Activated T-helper 2 cell treated with anti-CD3 and anti-CD28 coated beads, Interferon-gamma antibody, Interleukin-2, Interleukin-4, amounts not matched to agents 10 μg/mL and 5 μg/mL and 100 μg/mL, durations not matched to agents 14 hours and 24 hours and 36 hours (primary cell): ENCODE results near the gene HSPG2. TPM values are rescaled to one million over a fixed set of nuclear protein-coding genes. Genes with fewer than 3 reads are reported as not detected.

ENCODE experiments used
- DNase-seq: peaks from one replicate; pipeline ENCODE4 v3.0.0; 2021; ENCODE audit warnings: low spot score
- H3K27ac Mint-ChIP-seq: one replicate; pipeline ENCODE4 v1.8.0; 2021; ENCODE audit warnings: mixed read lengths
- H3K27me3 Mint-ChIP-seq: one replicate; pipeline ENCODE4 v1.8.0; 2021; ENCODE audit warnings: low read depth, mixed read lengths
- H3K36me3 Mint-ChIP-seq: one replicate; pipeline ENCODE4 v1.8.0; 2021; ENCODE audit warnings: low read depth, mixed read lengths
- H3K4me1 Mint-ChIP-seq: one replicate; pipeline ENCODE4 v1.8.0; 2021; ENCODE audit warnings: low read depth, mixed read lengths
- H3K4me3 Mint-ChIP-seq: one replicate; pipeline ENCODE4 v1.8.0; 2021; ENCODE audit warnings: low read depth, mild to moderate bottlenecking, moderate library complexity, mixed read lengths
- H3K9me3 Mint-ChIP-seq: one replicate; pipeline ENCODE4 v1.8.0; 2021; ENCODE audit warnings: mixed read lengths
- intact Hi-C: fragments of 100-400 bp; cut with micrococcal nuclease; formaldehyde crosslinking; loops from one replicate; pipeline ENCODE4 v1.15.1; 2023
- total RNA-seq: library from RNA; stranded (reverse); gene quantifications from 2 replicates; pipeline ENCODE4 v1.2.3, GENCODE V29; 2022

HSPG2 gene
- total RNA-seq, 1 donor from 2014 or later: 4.1 TPM

DNA sequence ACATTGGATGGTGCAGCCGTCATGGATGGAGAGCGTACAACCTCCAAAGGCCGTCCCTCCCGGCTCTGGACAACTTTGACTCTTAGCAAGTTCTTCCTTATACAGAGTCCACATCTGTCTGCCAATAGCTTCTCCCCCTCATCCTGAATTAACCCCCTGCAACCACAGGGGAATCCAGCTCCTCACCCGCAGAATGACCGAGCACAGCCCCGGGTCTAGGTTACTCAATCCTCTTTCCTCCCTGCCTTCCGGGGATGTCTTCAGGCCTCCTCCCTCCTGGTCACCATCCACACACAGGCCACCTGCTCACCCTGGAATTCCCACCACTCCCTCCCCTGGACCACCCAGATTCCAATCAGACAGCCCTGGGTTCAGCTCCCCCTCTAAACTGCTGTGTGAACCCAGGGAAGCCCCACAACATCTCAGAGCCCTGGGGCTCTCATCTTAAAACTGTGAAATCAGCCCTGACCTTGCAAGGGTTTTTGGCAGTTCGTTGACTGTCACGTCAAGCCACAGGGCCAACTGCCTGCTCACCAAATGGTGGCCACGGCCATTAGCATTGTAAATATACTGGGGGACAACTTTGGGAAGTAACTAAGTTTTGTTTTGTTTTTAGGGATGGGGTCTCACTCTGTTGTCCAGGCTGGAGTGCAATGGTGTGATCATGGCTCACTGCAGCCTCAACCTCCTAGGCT is 54.2 kb downstream of the HSPG2 start:
- Mint-ChIP-seq H3K27me3 (no peaks in the 10 kb centered on the region), H3K27ac (no peak overlapping the region), H3K4me3 (no peak overlapping the region), H3K9me3 (no peaks in the 10 kb centered on the region), H3K36me3 (no peaks in the 10 kb centered on the region), H3K4me1 (no peaks in the 10 kb centered on the region)
- intact Hi-C loops: no loop called here
- no peak for DNase-seq

DNA sequence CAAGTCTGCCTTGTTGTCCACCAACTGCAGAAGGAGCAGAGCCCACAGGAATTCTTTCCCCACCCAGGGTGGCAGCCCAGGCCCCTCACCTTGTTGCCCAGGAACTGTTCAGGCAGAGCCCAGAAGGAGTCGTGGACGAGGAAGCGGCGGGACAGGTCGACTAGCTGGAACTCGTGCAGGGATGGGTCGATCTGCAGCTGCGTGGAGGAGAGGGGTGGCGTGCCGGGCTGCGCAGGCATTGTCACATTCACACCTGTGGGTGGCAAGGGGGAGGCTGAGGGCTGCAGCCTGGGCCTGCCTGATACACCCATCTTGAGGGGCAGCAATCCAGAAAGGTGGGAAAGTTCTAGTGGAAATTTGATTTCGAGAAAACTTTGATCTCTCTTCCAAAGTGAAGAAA is 55.9 kb downstream of the HSPG2 start:
- Mint-ChIP-seq H3K4me3 (no peak overlapping the region), H3K9me3 (no peaks in the 10 kb centered on the region), H3K27me3 (no peaks in the 10 kb centered on the region), H3K27ac (no peak overlapping the region), H3K36me3 (no peaks in the 10 kb centered on the region), H3K4me1 (no peaks in the 10 kb centered on the region)
- DNase-seq: no peak
- intact Hi-C loops: no loop called here

DNA sequence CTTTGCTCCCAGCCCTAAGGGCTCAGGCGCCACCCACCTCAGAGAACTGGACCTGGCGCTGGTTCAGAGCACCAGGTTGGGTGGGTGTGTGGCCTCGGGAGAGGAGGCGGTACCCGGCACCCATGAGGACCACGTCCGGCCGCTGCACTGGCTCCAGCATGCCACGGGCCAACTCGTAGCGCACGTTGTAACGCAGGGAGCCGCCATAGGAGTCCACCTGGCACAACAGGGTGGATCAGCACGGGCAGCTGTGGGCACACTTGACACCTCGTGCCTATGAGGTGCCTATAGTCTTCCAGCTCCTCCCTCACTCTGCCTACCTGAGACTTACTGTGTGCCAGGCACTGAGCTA is 56.5 kb downstream of the HSPG2 start:
- Mint-ChIP-seq H3K27me3 (no peaks in the 10 kb centered on the region), H3K4me3 (no peak overlapping the region), H3K36me3 (no peaks in the 10 kb centered on the region), H3K27ac (no peak overlapping the region), H3K4me1 (no peaks in the 10 kb centered on the region), H3K9me3 (no peaks in the 10 kb centered on the region)
- intact Hi-C loops: no loop called here
- DNase-seq: no peak

DNA sequence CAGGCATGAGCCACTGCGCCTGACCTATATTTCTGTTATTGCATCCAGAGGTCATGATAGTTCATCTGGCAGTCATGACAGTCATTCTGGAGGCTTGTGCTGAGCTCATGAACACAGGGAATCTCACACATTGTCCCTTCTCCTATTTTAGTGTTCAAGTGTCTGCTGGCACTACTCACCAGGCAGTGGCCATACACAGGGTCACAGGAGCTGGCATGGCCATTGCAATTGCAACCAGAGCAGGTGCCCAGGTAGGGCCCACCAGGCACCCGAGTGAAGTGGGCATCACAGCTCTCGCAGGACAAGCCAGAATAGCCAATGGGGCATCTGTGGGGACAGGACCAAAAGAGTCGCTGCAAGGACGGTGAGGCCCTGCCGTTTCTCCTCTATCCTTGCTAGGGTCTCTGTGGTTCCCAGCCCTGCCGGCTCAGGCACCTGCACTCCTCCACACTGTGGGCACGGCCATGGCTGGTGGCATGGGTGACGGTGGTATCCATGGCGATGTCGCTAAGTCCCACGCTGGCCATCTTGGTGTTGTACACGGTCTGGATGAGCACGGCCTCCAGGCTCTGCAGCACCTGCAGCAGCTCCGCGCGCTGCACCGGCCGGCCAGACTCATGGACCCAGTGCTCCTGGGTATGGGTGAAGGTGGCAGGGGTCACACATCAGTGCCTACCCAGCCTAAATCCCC is 57.0 kb downstream of the HSPG2 start:
- Mint-ChIP-seq H3K36me3 (no peaks in the 10 kb centered on the region), H3K4me1 (no peaks in the 10 kb centered on the region), H3K9me3 (no peaks in the 10 kb centered on the region), H3K27me3 (no peaks in the 10 kb centered on the region), H3K27ac (no peak overlapping the region), H3K4me3 (no peak overlapping the region)
- intact Hi-C loops: no loop called here
- DNase-seq: no peak

DNA sequence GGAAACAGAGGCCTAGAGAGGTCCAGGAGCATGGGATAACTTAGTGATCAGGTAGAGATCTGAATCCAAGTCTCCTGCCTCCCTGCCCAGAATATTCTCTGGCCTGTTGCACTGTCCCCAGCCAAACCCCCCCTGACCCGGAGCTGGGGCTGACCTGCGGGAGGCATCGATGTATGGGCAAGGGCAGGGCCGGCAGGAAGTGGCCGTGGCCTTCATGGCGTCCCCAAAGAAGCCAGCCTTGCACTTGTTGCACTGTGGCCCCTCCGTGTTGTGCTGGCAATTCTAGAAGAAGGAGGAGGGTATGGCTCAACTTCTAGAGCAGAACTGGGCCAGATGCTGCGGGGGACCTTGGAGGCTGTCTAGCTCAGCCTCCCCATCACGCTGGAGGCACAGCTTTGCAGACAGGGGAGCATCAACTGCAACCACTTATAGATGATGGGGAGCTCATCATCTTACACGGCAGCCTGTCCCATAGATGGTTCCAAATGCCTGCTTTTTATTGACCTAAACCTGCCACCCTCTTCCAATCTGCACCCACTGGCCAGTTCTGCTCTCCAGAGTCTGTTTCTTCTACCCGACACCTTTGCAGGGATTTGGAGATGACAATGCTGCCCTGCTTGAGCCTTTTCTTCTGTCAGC is 58.2 kb downstream of the HSPG2 start:
- Mint-ChIP-seq H3K27me3 (no peaks in the 10 kb centered on the region), H3K9me3 (no peaks in the 10 kb centered on the region), H3K4me1 (no peaks in the 10 kb centered on the region), H3K4me3 (no peak overlapping the region), H3K36me3 (no peaks in the 10 kb centered on the region), H3K27ac (no peak overlapping the region)
- no peak for DNase-seq
- intact Hi-C loops: no loop called here

DNA sequence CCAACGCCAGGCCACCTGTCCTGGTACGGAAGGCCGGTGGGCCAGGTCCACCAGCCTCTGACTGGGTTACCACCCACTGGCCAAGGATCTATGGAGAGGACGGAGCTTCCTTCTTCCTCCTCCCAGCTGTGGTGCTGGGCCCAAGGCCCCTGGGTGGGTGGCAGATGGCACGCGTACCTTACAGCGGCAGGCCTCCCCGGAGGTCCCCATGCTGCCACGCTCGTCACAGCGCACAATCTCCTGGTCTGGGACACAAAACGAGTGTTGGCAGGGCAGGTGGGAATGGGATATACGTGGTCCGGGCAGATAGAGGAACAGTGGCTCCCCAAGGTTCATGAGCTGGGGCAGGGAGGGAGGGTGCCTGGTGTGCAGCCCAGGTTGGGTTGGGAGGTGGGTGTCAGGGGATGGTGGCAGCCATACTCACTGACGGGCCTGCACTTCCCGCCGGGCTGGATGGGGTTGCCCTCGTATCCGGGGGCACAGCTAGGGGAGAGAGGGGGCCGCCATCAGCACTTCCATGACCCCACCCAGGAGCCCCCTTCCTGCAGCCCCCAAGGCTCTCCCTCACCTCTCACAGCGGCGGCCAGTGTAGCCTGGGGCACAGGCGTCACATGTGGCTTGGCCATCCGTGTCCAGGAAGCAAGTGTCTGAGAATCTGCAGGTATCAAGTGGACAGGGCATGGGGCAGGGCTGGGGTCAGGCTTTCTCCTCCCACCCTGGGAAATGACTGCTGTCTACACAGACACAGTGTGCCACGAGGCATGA is 58.9 kb downstream of the HSPG2 start:
- Mint-ChIP-seq H3K36me3 (no peaks in the 10 kb centered on the region), H3K4me1 (no peaks in the 10 kb centered on the region), H3K4me3 (no peak overlapping the region), H3K9me3 (no peaks in the 10 kb centered on the region), H3K27me3 (no peaks in the 10 kb centered on the region), H3K27ac (no peak overlapping the region)
- DNase-seq: no peak
- intact Hi-C loops: no loop called here

DNA sequence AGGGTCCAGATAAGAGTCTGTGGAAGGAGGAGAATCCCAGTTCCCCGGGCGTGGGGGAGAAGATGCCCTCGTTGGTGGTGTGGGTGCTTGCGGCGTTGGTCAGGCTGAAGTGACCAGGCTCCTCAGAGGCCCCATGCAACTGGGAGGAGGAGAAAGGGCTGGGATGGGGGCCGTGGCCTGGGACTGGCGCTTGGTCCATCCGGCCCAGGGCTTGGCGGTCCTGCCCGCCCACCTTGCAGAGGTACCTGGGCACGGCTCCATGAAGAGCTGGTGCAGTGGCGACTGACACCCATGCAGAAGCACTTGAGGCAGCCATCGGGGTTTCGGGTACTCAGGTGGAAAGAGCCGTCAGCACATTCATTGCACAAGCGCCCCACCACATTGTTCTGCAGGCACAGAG is 60.8 kb downstream of the HSPG2 start:
- Mint-ChIP-seq H3K4me3 (no peak overlapping the region), H3K27ac (no peak overlapping the region), H3K36me3 (no peaks in the 10 kb centered on the region), H3K4me1 (no peaks in the 10 kb centered on the region), H3K27me3 (no peaks in the 10 kb centered on the region), H3K9me3 (no peaks in the 10 kb centered on the region)
- intact Hi-C loops: no loop called here
- DNase-seq: no peak

DNA sequence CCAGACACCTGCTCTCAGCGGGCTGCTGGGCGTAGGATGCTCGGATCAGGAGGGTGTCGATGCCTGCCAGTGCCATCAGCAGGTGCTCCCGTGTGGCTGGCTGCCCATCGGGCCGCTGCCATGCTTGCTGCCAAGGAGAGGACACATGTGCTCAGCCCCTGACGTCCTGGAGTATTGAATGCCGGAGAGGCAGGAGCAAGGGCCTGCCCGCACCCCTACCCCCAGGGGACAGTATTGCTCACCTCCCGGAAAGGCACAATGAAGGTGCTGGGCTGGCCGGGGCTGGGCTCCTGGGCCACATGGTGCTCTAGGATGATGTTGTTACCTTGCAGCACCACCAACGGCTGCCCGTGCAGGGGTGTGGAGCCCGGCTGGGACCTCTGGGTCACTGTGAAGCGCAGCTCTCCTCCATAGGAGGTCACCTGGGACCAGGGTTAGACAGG is 61.5 kb downstream of the HSPG2 start:
- Mint-ChIP-seq H3K4me1 (no peaks in the 10 kb centered on the region), H3K4me3 (no peak overlapping the region), H3K36me3 (no peaks in the 10 kb centered on the region), H3K9me3 (no peaks in the 10 kb centered on the region), H3K27me3 (no peaks in the 10 kb centered on the region), H3K27ac (no peak overlapping the region)
- no peak for DNase-seq
- intact Hi-C loops: no loop called here

DNA sequence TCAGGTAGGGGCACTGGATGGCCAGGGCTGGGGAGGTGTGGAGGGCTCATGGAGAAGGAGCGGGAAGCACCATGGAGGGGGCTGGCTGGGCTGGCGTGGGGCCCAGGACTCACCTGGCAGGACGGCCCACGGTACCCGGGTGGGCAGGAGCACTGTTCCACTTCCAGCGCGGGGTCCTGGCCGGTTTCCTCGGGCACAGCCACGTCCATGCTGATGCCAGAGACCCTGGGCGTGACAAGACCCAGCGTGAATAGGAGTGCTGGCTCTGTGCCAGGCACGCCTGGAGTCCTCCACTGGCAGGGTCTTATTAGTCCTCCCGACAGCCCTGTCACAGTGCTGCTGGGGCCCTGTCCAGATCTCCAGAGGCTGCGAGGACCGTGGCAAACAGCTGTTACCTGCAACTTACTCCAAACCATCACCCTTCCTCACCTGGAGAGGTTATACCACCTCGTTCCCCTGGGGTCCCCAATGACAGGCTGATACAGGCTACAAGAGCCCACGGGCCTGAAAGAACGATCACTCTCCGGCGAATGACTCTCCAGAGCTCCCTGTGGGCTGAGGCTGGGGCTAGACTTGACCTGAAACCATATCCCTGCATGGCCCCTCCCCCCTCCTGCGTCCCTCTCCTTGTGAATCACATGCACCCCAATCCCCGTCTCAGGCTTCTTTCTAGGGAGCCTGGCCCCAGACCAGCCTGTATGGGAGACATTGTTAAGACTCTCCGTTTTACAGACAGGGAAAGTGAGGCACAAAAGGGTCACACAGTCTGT is 62.1 kb downstream of the HSPG2 start:
- Mint-ChIP-seq H3K4me3 (no peak overlapping the region), H3K36me3 (no peaks in the 10 kb centered on the region), H3K9me3 (no peaks in the 10 kb centered on the region), H3K4me1 (no peaks in the 10 kb centered on the region), H3K27me3 (no peaks in the 10 kb centered on the region), H3K27ac (no peak overlapping the region)
- intact Hi-C loops: no loop called here
- DNase-seq: no peak

DNA sequence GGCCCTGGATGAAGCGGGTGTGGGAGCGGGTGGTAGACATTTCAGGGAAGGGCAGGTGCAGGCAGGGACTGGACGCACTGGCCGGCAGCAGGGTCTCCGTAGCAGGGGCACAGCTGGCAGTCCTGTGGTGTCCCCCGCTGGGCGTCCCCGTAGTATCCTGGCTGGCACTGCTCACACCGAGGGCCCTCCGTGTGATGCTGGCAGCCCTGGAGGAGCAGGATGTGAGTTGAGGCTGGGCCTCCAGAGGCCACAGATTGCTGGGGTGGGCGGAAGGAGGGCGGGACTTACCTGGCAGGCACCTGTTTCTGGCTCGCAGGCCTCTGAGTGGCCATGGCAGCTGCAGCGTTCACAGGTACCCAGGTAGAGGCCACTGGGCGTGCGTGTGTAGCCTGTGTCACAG is 62.8 kb downstream of the HSPG2 start:
- Mint-ChIP-seq H3K27ac (no peak overlapping the region), H3K27me3 (no peaks in the 10 kb centered on the region), H3K4me3 (no peak overlapping the region), H3K9me3 (no peaks in the 10 kb centered on the region), H3K36me3 (no peaks in the 10 kb centered on the region), H3K4me1 (no peaks in the 10 kb centered on the region)
- intact Hi-C loops: no loop called here
- no peak for DNase-seq

DNA sequence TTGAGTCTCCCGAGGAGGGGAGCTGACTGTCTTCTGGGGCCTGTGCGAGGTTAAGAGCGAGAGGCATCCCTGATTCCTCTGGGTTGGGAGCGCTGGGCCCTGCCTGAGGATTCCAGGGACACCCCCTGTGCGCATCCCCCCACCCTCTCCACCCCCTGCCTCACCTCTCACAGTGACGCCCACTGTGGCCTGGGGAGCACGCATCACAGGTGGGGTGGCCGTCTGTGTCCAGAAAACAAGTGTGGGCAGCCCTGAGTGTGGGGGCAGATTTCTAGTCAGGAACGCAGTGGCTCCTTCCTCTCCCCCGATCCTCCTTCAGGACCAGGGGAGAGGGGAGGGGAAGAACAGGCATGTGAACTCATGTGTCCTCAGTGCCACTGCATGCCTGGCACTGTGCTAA is 63.3 kb downstream of the HSPG2 start:
- Mint-ChIP-seq H3K27me3 (no peaks in the 10 kb centered on the region), H3K9me3 (no peaks in the 10 kb centered on the region), H3K36me3 (no peaks in the 10 kb centered on the region), H3K27ac (no peak overlapping the region), H3K4me3 (no peak overlapping the region), H3K4me1 (no peaks in the 10 kb centered on the region)
- DNase-seq: no peak
- intact Hi-C loops: no loop called here

DNA sequence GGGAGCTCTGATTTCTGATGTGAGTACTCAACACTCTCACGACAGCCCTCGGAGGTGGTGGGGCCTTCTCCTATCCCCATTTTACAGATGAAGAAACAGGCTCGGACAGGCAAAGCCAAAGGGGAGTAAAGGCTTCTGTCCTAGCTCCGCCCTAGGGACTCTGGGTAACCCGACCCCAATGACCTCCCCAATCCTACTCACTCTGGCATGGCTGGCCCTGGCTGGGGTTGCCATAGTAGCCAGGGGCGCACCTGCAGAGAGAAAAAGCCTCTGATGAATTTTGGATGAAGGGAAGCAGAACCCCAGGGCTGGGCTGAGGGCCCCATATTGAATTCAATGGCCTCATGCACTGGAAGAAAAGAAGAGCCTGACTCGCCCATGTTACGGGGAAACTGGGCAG is 63.9 kb downstream of the HSPG2 start:
- Mint-ChIP-seq H3K4me1 (no peaks in the 10 kb centered on the region), H3K27ac (no peak overlapping the region), H3K4me3 (no peak overlapping the region), H3K36me3 (no peaks in the 10 kb centered on the region), H3K27me3 (no peaks in the 10 kb centered on the region), H3K9me3 (no peaks in the 10 kb centered on the region)
- intact Hi-C loops: no loop called here
- DNase-seq: no peak
